Activated CD8-positive, alpha-beta memory T cell treated with anti-CD3 and anti-CD28 coated beads, Interleukin-2, amount 10 ng/mL, durations not matched to agents 7 days and 5 days (primary cell): ENCODE measurements around the gene RHOT2. TPM values are rescaled to one million over a fixed set of nuclear protein-coding genes. Genes with fewer than 3 reads are reported as not detected.
A peak's percentile ranks its signal among the peaks of the same experiment; 100 is the strongest.
"Not testable (repeated sequence)": the region's sequence is repeated elsewhere in the genome, so short reads cannot be mapped to it uniquely, and the experiment has no call there.

Experiments
- ATAC-seq: fragments of 150-1000 bp; cut with Tn5 transposase; one replicate; pipeline ENCODE4 v1.10.0; 2021; ENCODE audit warnings: moderate library complexity
- CTCF ChIA-PET: fragments of 350-600 bp; sonication (Branson Sonifier 250); formaldehyde crosslinking; loops from one replicate; lab custom pipeline; 2021; ENCODE audit warnings: antibody characterized with exemption; lab: Charles Lee
- DNase-seq: peaks from one replicate; pipeline ENCODE4 v3.0.0-alpha.2; 2020
- H3K27ac Mint-ChIP-seq: one replicate; pipeline ENCODE4 v1.8.0; 2021; ENCODE audit warnings: mild to moderate bottlenecking, mixed read lengths
- H3K27me3 Mint-ChIP-seq: one replicate; pipeline ENCODE4 v1.8.0; 2021; ENCODE audit warnings: mixed read lengths
- H3K36me3 Mint-ChIP-seq: one replicate; pipeline ENCODE4 v1.8.0; 2021; ENCODE audit warnings: mild to moderate bottlenecking, mixed read lengths
- H3K4me1 Mint-ChIP-seq: one replicate; pipeline ENCODE4 v1.8.0; 2021; ENCODE audit warnings: mixed read lengths
- H3K4me3 Mint-ChIP-seq: one replicate; pipeline ENCODE4 v1.8.0; 2021; ENCODE audit warnings: mild to moderate bottlenecking, moderate library complexity, mixed read lengths
- H3K9me3 Mint-ChIP-seq: one replicate; pipeline ENCODE4 v1.8.0; 2022; ENCODE audit warnings: low read depth, mixed read lengths
- total RNA-seq, 2 experiments: library from RNA; stranded (reverse); gene quantifications; one replicate each; pipeline ENCODE4 v1.2.3, GENCODE V29; 2021

Gene RHOT2
- total RNA-seq, 2 experiments from 2014 or later = 134 to 168 TPM

GRCh38 chr16:711548-712320 lies 43.8 kb downstream of the RHOT2 start:
- Mint-ChIP-seq H3K27ac (no peak overlapping the region), H3K4me1 (peaks cover 8% of the 10 kb centered on the region), H3K27me3 (peaks cover 42% of the 10 kb centered on the region), H3K9me3 (no peaks in the 10 kb centered on the region), H3K4me3 (no peak overlapping the region), H3K36me3 (no peaks in the 10 kb centered on the region)
- CTCF ChIA-PET = interaction anchor here (0.6 to 6.4 kb wide), 20 partner anchors 9 to 343 kb away, joined by 3 to 116 read pairs (median 6); partner anchors contain the start of genes ANTKMT, CCDC78, CHTF18 and CIAO3
- ATAC-seq = peak; percentile 62
- peak; percentile 84 for DNase-seq

GRCh38 chr16:712740-713250 lies 44.9 kb downstream of the RHOT2 start:
- peak; percentile 68 for DNase-seq
- H3K36me3 Mint-ChIP-seq, H3K4me1 Mint-ChIP-seq, H3K27ac Mint-ChIP-seq, H3K9me3 Mint-ChIP-seq, H3K4me3 Mint-ChIP-seq, ATAC-seq: not testable (repeated sequence)
- peaks cover 34% of the 10 kb centered on the region for H3K27me3 Mint-ChIP-seq
- CTCF ChIA-PET = interaction anchor here (0.6 to 6.4 kb wide), 21 partner anchors 8 to 342 kb away, joined by 3 to 116 read pairs (median 6); partner anchors contain the start of genes ANTKMT, CCDC78, CHTF18 and CIAO3

- DNase-seq = no peak
- CTCF ChIA-PET = interaction anchor here (0.9 to 6.4 kb wide), 9 partner anchors 11 to 343 kb away, joined by 3 to 116 read pairs (median 5); partner anchors contain the start of genes CCDC78, CHTF18, CIAO3 and HAGHL
- Mint-ChIP-seq H3K9me3 (no peaks in the 10 kb centered on the region), H3K36me3 (no peaks in the 10 kb centered on the region), H3K4me1 (peaks cover 11% of the 10 kb centered on the region), H3K27ac (no peak overlapping the region), H3K4me3 (no peak overlapping the region), H3K27me3 (peaks cover 22% of the 10 kb centered on the region)
- no peak for ATAC-seq
Measured at GRCh38 chr16:714079-714478, 46.1 kb downstream of the RHOT2 start.

- Mint-ChIP-seq H3K36me3 (no peaks in the 10 kb centered on the region), H3K4me1 (peaks cover 17% of the 10 kb centered on the region), H3K9me3 (no peaks in the 10 kb centered on the region), H3K27me3 (peaks cover 16% of the 10 kb centered on the region), H3K4me3 (peak within 1 kb of the TSS; percentile 60), H3K27ac (no peak within 1 kb of the TSS)
- CTCF ChIA-PET = interaction anchor here (0.9 to 6.4 kb wide), 9 partner anchors 11 to 71 kb away, joined by 3 to 116 read pairs (median 3); partner anchors contain the start of genes CCDC78, CHTF18, CIAO3 and HAGHL
- ATAC-seq (peak; percentile 92), DNase-seq (peak; percentile 91)
Measured at GRCh38 chr16:714558-715476, 46.9 kb downstream of the RHOT2 start, which contains the start of gene METRN. METRN (plus strand) TSS chr16:715118; CDS start chr16:715290, 172 bp downstream.

GRCh38 chr16:715477-716199 lies 47.7 kb downstream of the RHOT2 start:
- peak; percentile 17 for ATAC-seq
- CTCF ChIA-PET = interaction anchor here (1.0 to 6.4 kb wide), 8 partner anchors 10 to 70 kb away, joined by 3 to 116 read pairs (median 9); partner anchors contain the start of genes CCDC78, CHTF18, CIAO3 and HAGHL
- peak overlapping the region; percentile 60 for H3K4me3 Mint-ChIP-seq
- H3K36me3 Mint-ChIP-seq = no peaks in the 10 kb centered on the region
- H3K4me1 Mint-ChIP-seq = peaks cover 25% of the 10 kb centered on the region
- H3K27ac Mint-ChIP-seq = no peak overlapping the region
- peaks cover 14% of the 10 kb centered on the region for H3K27me3 Mint-ChIP-seq
- no peak for DNase-seq
- no peaks in the 10 kb centered on the region for H3K9me3 Mint-ChIP-seq

GRCh38 chr16:716200-716568 lies 48.3 kb downstream of the RHOT2 start:
- H3K27ac Mint-ChIP-seq = no peak overlapping the region
- H3K36me3 Mint-ChIP-seq = no peaks in the 10 kb centered on the region
- H3K4me1 Mint-ChIP-seq = peaks cover 25% of the 10 kb centered on the region
- H3K4me3 Mint-ChIP-seq = peak overlapping the region; percentile 60
- no peaks in the 10 kb centered on the region for H3K9me3 Mint-ChIP-seq
- DNase-seq (no peak), ATAC-seq (no peak)
- CTCF ChIA-PET = interaction anchor here (1.0 to 6.4 kb wide), 6 partner anchors 10 to 70 kb away, joined by 3 to 116 read pairs (median 18); partner anchors contain the start of genes CCDC78, CHTF18, CIAO3 and HAGHL
- H3K27me3 Mint-ChIP-seq = peaks cover 14% of the 10 kb centered on the region

GRCh38 chr16:716768-717325 lies 48.9 kb downstream of the RHOT2 start:
- peaks cover 26% of the 10 kb centered on the region for H3K4me1 Mint-ChIP-seq
- no peak for DNase-seq
- H3K27me3 Mint-ChIP-seq = peaks cover 14% of the 10 kb centered on the region
- ATAC-seq = no peak
- no peak overlapping the region for H3K27ac Mint-ChIP-seq
- no peaks in the 10 kb centered on the region for H3K36me3 Mint-ChIP-seq
- no peaks in the 10 kb centered on the region for H3K9me3 Mint-ChIP-seq
- CTCF ChIA-PET = interaction anchor here (1.2 to 6.4 kb wide), 4 partner anchors 9 to 69 kb away, joined by 12 to 116 read pairs (median 28); partner anchors contain the start of genes CCDC78, CHTF18, CIAO3 and HAGHL
- no peak overlapping the region for H3K4me3 Mint-ChIP-seq

- Mint-ChIP-seq H3K36me3 (no peaks in the 10 kb centered on the region), H3K27ac (no peak overlapping the region), H3K27me3 (peaks cover 12% of the 10 kb centered on the region), H3K4me1 (peaks cover 27% of the 10 kb centered on the region), H3K9me3 (no peaks in the 10 kb centered on the region), H3K4me3 (no peak overlapping the region)
- ATAC-seq (no peak), DNase-seq (no peak)
- CTCF ChIA-PET = interaction anchor here (6.4 kb wide), 1 partner anchor 68 kb away, joined by 116 read pairs; the partner anchor contains the start of genes CHTF18 and RPUSD1
Measured at GRCh38 chr16:717450-718245, 49.7 kb downstream of the RHOT2 start.

- no peak overlapping the region for H3K27ac Mint-ChIP-seq
- no peak overlapping the region for H3K4me3 Mint-ChIP-seq
- H3K9me3 Mint-ChIP-seq = no peaks in the 10 kb centered on the region
- peaks cover 25% of the 10 kb centered on the region for H3K4me1 Mint-ChIP-seq
- CTCF ChIA-PET = no interaction called here
- no peak for DNase-seq
- ATAC-seq = no peak
- H3K36me3 Mint-ChIP-seq = no peaks in the 10 kb centered on the region
- peaks cover 9% of the 10 kb centered on the region for H3K27me3 Mint-ChIP-seq
Measured at GRCh38 chr16:718389-718788, 50.5 kb downstream of the RHOT2 start.

GRCh38 chr16:718922-719321 lies 51.0 kb downstream of the RHOT2 start:
- Mint-ChIP-seq H3K4me1 (peaks cover 25% of the 10 kb centered on the region), H3K9me3 (no peaks in the 10 kb centered on the region), H3K4me3 (no peak overlapping the region), H3K36me3 (no peaks in the 10 kb centered on the region), H3K27ac (no peak overlapping the region), H3K27me3 (peaks cover 9% of the 10 kb centered on the region)
- CTCF ChIA-PET = interaction anchor here (1.7 to 2.9 kb wide), 5 partner anchors 9 to 69 kb away, joined by 4 to 18 read pairs (median 7); partner anchors contain the start of genes CHTF18, RPUSD1 and STUB1
- no peak for ATAC-seq
- DNase-seq = no peak

GRCh38 chr16:719815-720446 lies 52.0 kb downstream of the RHOT2 start:
- no peak for DNase-seq
- Mint-ChIP-seq H3K27ac (peak overlapping the region; percentile 72), H3K9me3 (no peaks in the 10 kb centered on the region), H3K27me3 (peaks cover 9% of the 10 kb centered on the region), H3K36me3 (no peaks in the 10 kb centered on the region), H3K4me1 (peaks cover 25% of the 10 kb centered on the region), H3K4me3 (peak overlapping the region; percentile 69)
- peak; percentile 9 for ATAC-seq
- CTCF ChIA-PET = interaction anchor here (0.7 to 2.9 kb wide), 14 partner anchors 7 to 296 kb away, joined by 3 to 18 read pairs (median 4); partner anchors contain the start of genes CHTF18, CIAO3, RPUSD1 and STUB1
